ENCODE results near the gene FANCD2OS. TPM values are rescaled to one million over a fixed set of nuclear protein-coding genes. Genes with fewer than 3 reads are reported as not detected.
"Not testable (repeated sequence)": the region's sequence is repeated elsewhere in the genome, so short reads cannot be mapped to it uniquely, and the experiment has no call there.

FANCD2OS gene
- total and polyA plus RNA-seq, 2 experiments from 2014 or later, result not detected

- no peaks in the 10 kb centered on the region for H3K9me3 ChIP-seq (ENCODE audit: low read depth)
- no peaks in the 10 kb centered on the region for H4K20me1 ChIP-seq (ENCODE audit: insufficient read depth, poor library complexity, severe bottlenecking)
- no peaks in the 10 kb centered on the region for H3K36me3 ChIP-seq (replicated peaks; ENCODE audit: insufficient read depth, low read depth)
- H3K79me2 ChIP-seq, result no peaks in the 10 kb centered on the region
- no peaks in the 10 kb centered on the region for H3K4me1 ChIP-seq (ENCODE audit: insufficient read depth)
- H3K9me2 ChIP-seq (replicated peaks; ENCODE audit: insufficient read depth), result no peaks in the 10 kb centered on the region
- TF ChIP-seq EZH2 (IDR thresholded peaks at IDR 0.05; ENCODE audit: borderline replicate concordance) (no peak), EZH2phosphoT487 (IDR thresholded peaks at IDR 0.05; ENCODE audit: low read depth, severe bottlenecking, unreplicated experiment) (no peak), CTCF (IDR thresholded peaks at IDR 0.05; ENCODE audit: poor library complexity) (no peak)
- no peaks in the 10 kb centered on the region for H3K27me3 ChIP-seq
- H3K4me3 ChIP-seq, result no peak overlapping the region
- no peak overlapping the region for H2AFZ ChIP-seq
- H3K4me2 ChIP-seq, result no peak overlapping the region
- 98% methylated on average over 3 of the region's 3 CpGs for WGBS (ENCODE audit: low lambda C conversion rate, missing lambda C conversion rate)
- DNase-seq (ENCODE audit: low spot score), result no peak
- no peak overlapping the region for H3K27ac ChIP-seq
Observed at GRCh38 chr3:10093678-10094077, 14.4 kb downstream of the FANCD2OS start.

- H3K27ac ChIP-seq, result not testable (repeated sequence)
Observed at GRCh38 chr3:10091387-10091786, 16.7 kb downstream of the FANCD2OS start.

GRCh38 chr3:10090774-10091173, 17.3 kb downstream of the FANCD2OS start:
- H2AFZ ChIP-seq; H3K9me3 ChIP-seq (ENCODE audit: low read depth); H3K4me1 ChIP-seq (ENCODE audit: insufficient read depth); H3K4me3 ChIP-seq; DNase-seq (ENCODE audit: low spot score); H3K27me3 ChIP-seq; H3K79me2 ChIP-seq; H3K27ac ChIP-seq; H3K9me2 ChIP-seq (replicated peaks; ENCODE audit: insufficient read depth); H4K20me1 ChIP-seq (ENCODE audit: insufficient read depth, poor library complexity, severe bottlenecking); H3K36me3 ChIP-seq (replicated peaks; ENCODE audit: insufficient read depth, low read depth); H3K4me2 ChIP-seq: not testable (repeated sequence)
- WGBS (ENCODE audit: low lambda C conversion rate, missing lambda C conversion rate), result 88% methylated on average over 1 of the region's 1 CpG

More at GRCh38 chr3:10091387-10091786, 16.7 kb downstream of the FANCD2OS start:
- not testable (repeated sequence) for DNase-seq (ENCODE audit: low spot score); H3K36me3 ChIP-seq (replicated peaks; ENCODE audit: insufficient read depth, low read depth); H3K4me2 ChIP-seq; H3K4me3 ChIP-seq; H3K27me3 ChIP-seq; H4K20me1 ChIP-seq (ENCODE audit: insufficient read depth, poor library complexity, severe bottlenecking); H3K79me2 ChIP-seq; H3K9me3 ChIP-seq (ENCODE audit: low read depth); H3K4me1 ChIP-seq (ENCODE audit: insufficient read depth); H2AFZ ChIP-seq; H3K9me2 ChIP-seq (replicated peaks; ENCODE audit: insufficient read depth)
- 84% methylated on average over 2 of the region's 2 CpGs for WGBS (ENCODE audit: low lambda C conversion rate, missing lambda C conversion rate)

- peak; percentile 32 for DNase-seq (ENCODE audit: low spot score)
- 82% methylated on average over 6 of the region's 6 CpGs for WGBS (ENCODE audit: low lambda C conversion rate, missing lambda C conversion rate)
- H3K4me1 ChIP-seq (ENCODE audit: insufficient read depth), result no peaks in the 10 kb centered on the region
- no peaks in the 10 kb centered on the region for H3K27me3 ChIP-seq
- H3K79me2 ChIP-seq, result no peaks in the 10 kb centered on the region
- no peak overlapping the region for H2AFZ ChIP-seq
- H4K20me1 ChIP-seq (ENCODE audit: insufficient read depth, poor library complexity, severe bottlenecking), result no peaks in the 10 kb centered on the region
- no peak overlapping the region for H3K4me3 ChIP-seq
- no peaks in the 10 kb centered on the region for H3K9me2 ChIP-seq (replicated peaks; ENCODE audit: insufficient read depth)
- H3K9me3 ChIP-seq (ENCODE audit: low read depth), result no peaks in the 10 kb centered on the region
- H3K4me2 ChIP-seq, result no peak overlapping the region
- H3K36me3 ChIP-seq (replicated peaks; ENCODE audit: insufficient read depth, low read depth), result no peaks in the 10 kb centered on the region
- peak overlapping the region; percentile 79 for H3K27ac ChIP-seq
- no peak for TF ChIP-seq CTCF (IDR thresholded peaks at IDR 0.05; ENCODE audit: poor library complexity)
- TF ChIP-seq EZH2 (IDR thresholded peaks at IDR 0.05; ENCODE audit: borderline replicate concordance), result no peak
- TF ChIP-seq EZH2phosphoT487 (IDR thresholded peaks at IDR 0.05; ENCODE audit: low read depth, severe bottlenecking, unreplicated experiment), result no peak
Observed at GRCh38 chr3:10090179-10090578, 17.9 kb downstream of the FANCD2OS start.

- Histone ChIP-seq H3K36me3 (replicated peaks; ENCODE audit: insufficient read depth, low read depth) (no peaks in the 10 kb centered on the region), H2AFZ (no peak overlapping the region), H4K20me1 (ENCODE audit: insufficient read depth, poor library complexity, severe bottlenecking) (no peaks in the 10 kb centered on the region), H3K9me3 (ENCODE audit: low read depth) (no peaks in the 10 kb centered on the region), H3K27me3 (no peaks in the 10 kb centered on the region), H3K27ac (no peak overlapping the region), H3K79me2 (no peaks in the 10 kb centered on the region), H3K9me2 (replicated peaks; ENCODE audit: insufficient read depth) (no peaks in the 10 kb centered on the region), H3K4me1 (ENCODE audit: insufficient read depth) (no peaks in the 10 kb centered on the region), H3K4me3 (no peak overlapping the region), H3K4me2 (no peak overlapping the region)
- 89% methylated on average over 4 of the region's 4 CpGs for WGBS (ENCODE audit: low lambda C conversion rate, missing lambda C conversion rate)
- TF ChIP-seq EZH2phosphoT487 (IDR thresholded peaks at IDR 0.05; ENCODE audit: low read depth, severe bottlenecking, unreplicated experiment), result no peak
- TF ChIP-seq CTCF (IDR thresholded peaks at IDR 0.05; ENCODE audit: poor library complexity), result no peak
- TF ChIP-seq EZH2 (IDR thresholded peaks at IDR 0.05; ENCODE audit: borderline replicate concordance), result no peak
- no peak for DNase-seq (ENCODE audit: low spot score)
Observed at GRCh38 chr3:10088256-10088655, 19.8 kb downstream of the FANCD2OS start.

Data from hepatocyte (in vitro differentiated cells).